Vagina (tissue), 2 donors: Measurements from ENCODE around the gene STS.

Experiments
- POLR2A ChIP-seq, 2 donors: fragments of 450-650 bp; IDR thresholded peaks; one replicate each; pipeline ENCODE4 v1.6.1; 2017; ENCODE audit warnings: antibody characterized with exemption in 2 of 2, mild to moderate bottlenecking in 2 of 2, moderate library complexity in 2 of 2
- TF ChIP-seq, protein P1 (sequence below), 3 experiments: fragments of 450-650 bp in 2 of 3; fragments of 200-600 bp in 1 of 3; sonication (generic) in 1 of 3; IDR thresholded peaks; one replicate each; pipeline ENCODE4 v1.5.1; 2017 to 2019; ENCODE audit warnings: antibody characterized with exemption in 3 of 3, mild to moderate bottlenecking in 2 of 3, moderate library complexity in 2 of 3

DNA sequence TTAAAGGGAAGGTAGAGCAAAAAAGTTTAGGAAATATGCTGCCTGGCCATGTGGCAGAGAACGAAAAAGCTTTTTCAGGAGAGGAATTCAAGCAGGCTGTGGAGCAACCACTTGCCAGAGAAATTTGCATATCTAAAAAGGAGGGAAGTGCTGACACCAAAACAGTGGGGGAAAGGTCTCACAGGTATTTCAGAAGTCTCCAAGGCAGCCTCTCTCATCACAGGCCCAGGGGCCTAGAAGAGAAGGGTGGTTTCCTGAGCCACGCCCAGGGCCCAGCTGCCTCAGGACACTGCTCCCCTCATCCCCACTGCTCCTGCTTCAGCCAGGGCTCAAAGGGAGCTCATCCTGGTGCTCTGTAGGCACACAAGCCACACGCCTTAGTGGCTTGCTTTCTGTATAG lies 29.9 kb upstream of the STS start:
- TF ChIP-seq, protein P1, sequence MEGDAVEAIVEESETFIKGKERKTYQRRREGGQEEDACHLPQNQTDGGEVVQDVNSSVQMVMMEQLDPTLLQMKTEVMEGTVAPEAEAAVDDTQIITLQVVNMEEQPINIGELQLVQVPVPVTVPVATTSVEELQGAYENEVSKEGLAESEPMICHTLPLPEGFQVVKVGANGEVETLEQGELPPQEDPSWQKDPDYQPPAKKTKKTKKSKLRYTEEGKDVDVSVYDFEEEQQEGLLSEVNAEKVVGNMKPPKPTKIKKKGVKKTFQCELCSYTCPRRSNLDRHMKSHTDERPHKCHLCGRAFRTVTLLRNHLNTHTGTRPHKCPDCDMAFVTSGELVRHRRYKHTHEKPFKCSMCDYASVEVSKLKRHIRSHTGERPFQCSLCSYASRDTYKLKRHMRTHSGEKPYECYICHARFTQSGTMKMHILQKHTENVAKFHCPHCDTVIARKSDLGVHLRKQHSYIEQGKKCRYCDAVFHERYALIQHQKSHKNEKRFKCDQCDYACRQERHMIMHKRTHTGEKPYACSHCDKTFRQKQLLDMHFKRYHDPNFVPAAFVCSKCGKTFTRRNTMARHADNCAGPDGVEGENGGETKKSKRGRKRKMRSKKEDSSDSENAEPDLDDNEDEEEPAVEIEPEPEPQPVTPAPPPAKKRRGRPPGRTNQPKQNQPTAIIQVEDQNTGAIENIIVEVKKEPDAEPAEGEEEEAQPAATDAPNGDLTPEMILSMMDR (IDR thresholded peaks at IDR 0.05): no peak
- no peak for TF ChIP-seq POLR2A (IDR thresholded peaks at IDR 0.05)
